Trophoblast cell (in vitro differentiated cells and primary cell): Measurements from ENCODE around the gene KAT5.
"Not testable (repeated sequence)": the region's sequence is repeated elsewhere in the genome, so short reads cannot be mapped to it uniquely, and the experiment has no call there.

Experiments
- DNase-seq, 2 donors: peaks; one replicate each; pipeline ENCODE4 v3.0.0-alpha.2; 2016
- H2AFZ ChIP-seq: 2 replicates; pipeline ENCODE4 v1.6.1; 2013; ENCODE audit warnings: low read length, moderate library complexity, mild to moderate bottlenecking; ENCODE audit not compliant: insufficient read depth, poor library complexity
- H2AK5ac ChIP-seq: 2 replicates; pipeline ENCODE4 v1.6.1; 2013; ENCODE audit warnings: mild to moderate bottlenecking, low read length
- H2BK120ac ChIP-seq: 2 replicates; pipeline ENCODE4 v1.6.1; 2013; ENCODE audit warnings: low read length, mild to moderate bottlenecking, moderate library complexity; ENCODE audit not compliant: insufficient read depth, poor library complexity
- H2BK12ac ChIP-seq: 2 replicates; pipeline ENCODE4 v1.6.1; 2013; ENCODE audit warnings: mild to moderate bottlenecking, low read length, moderate library complexity
- H2BK5ac ChIP-seq: 2 replicates; pipeline ENCODE4 v1.6.1; 2013; ENCODE audit warnings: low read length, low read depth, moderate library complexity, mild to moderate bottlenecking; ENCODE audit not compliant: poor library complexity
- H3K14ac ChIP-seq: 2 replicates; pipeline ENCODE4 v1.6.1; 2013; ENCODE audit warnings: mild to moderate bottlenecking, low read length
- H3K18ac ChIP-seq: 2 replicates; pipeline ENCODE4 v1.6.1; 2013; ENCODE audit warnings: mild to moderate bottlenecking, low read length
- H3K23ac ChIP-seq: 2 replicates; pipeline ENCODE4 v1.6.1; 2013; ENCODE audit warnings: low read length
- H3K27ac ChIP-seq: 2 replicates; pipeline ENCODE4 v1.5.1; 2013; ENCODE audit warnings: low read depth, mild to moderate bottlenecking, inconsistent platforms, low read length, moderate library complexity
- H3K27me3 ChIP-seq: 2 replicates; pipeline ENCODE4 v1.6.1; 2013; ENCODE audit warnings: inconsistent platforms, mild to moderate bottlenecking, low read length, moderate library complexity; ENCODE audit not compliant: insufficient read depth
- H3K36me3 ChIP-seq, 2 experiments: 1 replicate in 1 of 2; 2 replicates in 1 of 2; pipeline ENCODE4 v1.6.1; 2013; ENCODE audit warnings: low read length in 2 of 2, mild to moderate bottlenecking in 2 of 2, moderate library complexity in 1 of 2; ENCODE audit not compliant: insufficient read depth in 2 of 2, control insufficient read depth in 1 of 2
- H3K4ac ChIP-seq: 2 replicates; pipeline ENCODE4 v1.6.1; 2013; ENCODE audit warnings: low read depth, mild to moderate bottlenecking, low read length, moderate library complexity
- H3K4me1 ChIP-seq, 2 experiments: 1 replicate in 1 of 2; 2 replicates in 1 of 2; pipeline ENCODE4 v1.6.1; 2013; ENCODE audit warnings: low read length in 2 of 2, mild to moderate bottlenecking in 2 of 2, moderate library complexity in 1 of 2; ENCODE audit not compliant: insufficient read depth in 2 of 2, control insufficient read depth in 1 of 2
- H3K4me2 ChIP-seq: 2 replicates; pipeline ENCODE4 v1.6.1; 2013; ENCODE audit warnings: inconsistent platforms, mild to moderate bottlenecking, low read length, moderate library complexity
- H3K4me3 ChIP-seq: 2 replicates; pipeline ENCODE4 v1.5.1; 2013; ENCODE audit warnings: mild to moderate bottlenecking, low read depth, low read length, inconsistent platforms
- H3K79me1 ChIP-seq: one replicate; pipeline ENCODE4 v1.6.1; 2013; ENCODE audit warnings: low read length
- H3K79me2 ChIP-seq: 2 replicates; pipeline ENCODE4 v1.6.1; 2013; ENCODE audit warnings: low read length, mild to moderate bottlenecking; ENCODE audit not compliant: control insufficient read depth, insufficient read depth, poor library complexity
- H3K9ac ChIP-seq: 2 replicates; pipeline ENCODE4 v1.6.1; 2013; ENCODE audit warnings: mild to moderate bottlenecking, low read length
- H3K9me3 ChIP-seq: 2 replicates; pipeline ENCODE4 v1.6.1; 2013; ENCODE audit warnings: low read depth, mild to moderate bottlenecking, control low read depth, inconsistent platforms, low read length; ENCODE audit not compliant: insufficient read depth
- H4K12ac ChIP-seq: 2 replicates; pipeline ENCODE4 v1.6.1; 2013; ENCODE audit warnings: low read depth, mild to moderate bottlenecking, low read length, moderate library complexity
- H4K8ac ChIP-seq: 2 replicates; pipeline ENCODE4 v1.6.1; 2013; ENCODE audit warnings: low read depth, mild to moderate bottlenecking, low read length, moderate library complexity
- H4K91ac ChIP-seq: one replicate; pipeline ENCODE4 v1.6.1; 2013; ENCODE audit warnings: low read depth, mild to moderate bottlenecking, low read length, moderate library complexity
- WGBS: extraction: QIAGEN DNeasy Blood & Tissue Kit; methylation state at CpG from one replicate; pipeline ENCODE4 v1.1.7; 2013; ENCODE audit warnings: missing lambda C conversion rate; ENCODE audit not compliant: insufficient read length, insufficient coverage; ENCODE audit errors: extremely low coverage; 5-methylcytosine and 5-hydroxymethylcytosine counted together

KAT5 gene

DNA sequence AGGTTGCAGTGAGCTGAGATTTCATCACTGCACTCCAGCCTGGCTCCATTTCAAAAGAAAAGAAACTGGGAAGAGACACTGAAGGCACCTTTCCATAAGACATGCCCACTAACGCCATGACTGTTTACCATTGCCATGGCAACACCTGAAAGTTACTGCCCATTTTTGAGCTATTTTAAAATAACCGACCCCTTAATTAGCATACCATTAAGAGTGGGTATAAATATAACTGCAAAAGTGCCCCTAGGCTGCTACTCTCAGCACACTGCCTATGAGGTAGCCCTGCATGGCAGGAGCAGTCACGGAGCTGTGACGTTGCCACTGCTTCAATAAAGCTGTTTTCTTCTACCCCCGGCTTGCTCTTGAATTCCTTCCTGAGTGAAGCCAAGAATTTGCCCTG is 18.4 kb downstream of the KAT5 start:
- H3K14ac ChIP-seq: no peak overlapping the region
- no peak overlapping the region for H2BK5ac ChIP-seq
- H3K79me2 ChIP-seq: no peaks in the 10 kb centered on the region
- no CpG with 5 or more reads among the region's 5 CpGs for WGBS
- peaks cover 8% of the 10 kb centered on the region for H3K9me3 ChIP-seq
- no peak overlapping the region for H3K18ac ChIP-seq
- H3K4me2 ChIP-seq: no peak overlapping the region
- peak in 1 of 2 donors; percentile 19 for DNase-seq
- no peak overlapping the region for H3K4ac ChIP-seq
- H2AK5ac ChIP-seq: no peak overlapping the region
- H3K4me1 ChIP-seq: no peaks in the 10 kb centered on the region
- no peak overlapping the region for H4K12ac ChIP-seq
- no peak overlapping the region for H3K23ac ChIP-seq
- no peak overlapping the region for H4K91ac ChIP-seq
- no peaks in the 10 kb centered on the region for H3K79me1 ChIP-seq
- H2BK12ac ChIP-seq: no peak overlapping the region
- H3K27ac ChIP-seq: no peak overlapping the region
- no peak overlapping the region for H2BK120ac ChIP-seq
- no peak overlapping the region for H3K4me3 ChIP-seq
- no peak overlapping the region for H2AFZ ChIP-seq
- H3K9ac ChIP-seq: no peak overlapping the region
- peaks cover 2% of the 10 kb centered on the region for H3K27me3 ChIP-seq
- no peaks in the 10 kb centered on the region for H3K36me3 ChIP-seq
- H4K8ac ChIP-seq: no peak overlapping the region

DNA sequence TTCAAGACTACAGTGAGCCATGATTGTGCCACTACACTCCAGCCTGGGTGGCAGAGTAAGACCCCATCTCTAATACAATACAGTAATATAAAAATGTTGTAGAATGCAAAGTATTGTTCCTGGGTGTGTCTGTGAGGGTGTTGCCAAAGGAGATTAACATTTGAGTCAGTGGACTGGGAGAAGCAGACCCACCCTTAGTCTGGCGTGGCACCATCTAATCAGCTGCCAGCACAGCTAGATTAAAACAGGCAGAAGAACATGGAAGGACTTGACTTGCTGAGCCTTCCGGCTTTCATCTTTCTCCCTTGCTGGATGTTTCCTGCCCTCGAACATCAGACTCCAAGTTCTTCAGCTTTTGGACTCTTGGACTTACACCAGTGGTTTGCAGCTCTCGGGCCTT is 23.1 kb downstream of the KAT5 start:
- H3K14ac ChIP-seq, H2BK5ac ChIP-seq, H3K79me1 ChIP-seq, H3K4me3 ChIP-seq, H3K9ac ChIP-seq, H2BK12ac ChIP-seq, H3K9me3 ChIP-seq, H3K27me3 ChIP-seq, H3K4me1 ChIP-seq, H2AFZ ChIP-seq, H4K8ac ChIP-seq, H3K18ac ChIP-seq, H3K27ac ChIP-seq, DNase-seq, H4K12ac ChIP-seq, H3K4me2 ChIP-seq, H2BK120ac ChIP-seq, H2AK5ac ChIP-seq, H3K23ac ChIP-seq, H4K91ac ChIP-seq, H3K4ac ChIP-seq, H3K36me3 ChIP-seq, H3K79me2 ChIP-seq: not testable (repeated sequence)
- no CpG with 5 or more reads among the region's 4 CpGs for WGBS

DNA sequence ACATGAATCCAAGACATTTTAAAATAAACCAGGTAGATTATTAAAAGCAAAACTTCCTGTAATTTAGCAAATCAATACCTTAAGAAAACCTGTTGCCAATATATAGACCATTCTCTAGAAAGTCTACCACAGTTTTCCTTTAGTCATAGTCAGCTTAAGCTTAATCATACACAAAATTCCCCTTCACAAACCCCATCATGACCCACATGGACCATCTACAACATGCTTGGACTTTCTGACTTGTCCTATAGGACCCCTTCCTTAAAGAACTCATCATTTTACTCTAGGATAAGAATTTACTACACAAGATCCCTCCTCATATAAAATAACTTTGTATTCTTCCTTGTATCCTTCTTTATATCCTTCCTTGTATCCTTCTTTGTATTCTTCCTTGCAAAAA is 24.8 kb downstream of the KAT5 start:
- H4K91ac ChIP-seq: no peak overlapping the region
- no peak overlapping the region for H2BK12ac ChIP-seq
- H4K12ac ChIP-seq: no peak overlapping the region
- peaks cover 5% of the 10 kb centered on the region for H3K9me3 ChIP-seq
- H3K4ac ChIP-seq: no peak overlapping the region
- no peak overlapping the region for H2BK120ac ChIP-seq
- H3K36me3 ChIP-seq: no peaks in the 10 kb centered on the region
- H3K27ac ChIP-seq: no peak overlapping the region
- no peak overlapping the region for H2BK5ac ChIP-seq
- H3K9ac ChIP-seq: no peak overlapping the region
- H3K79me2 ChIP-seq: no peaks in the 10 kb centered on the region
- H3K79me1 ChIP-seq: no peaks in the 10 kb centered on the region
- H4K8ac ChIP-seq: no peak overlapping the region
- no peak overlapping the region for H2AFZ ChIP-seq
- H3K4me2 ChIP-seq: no peak overlapping the region
- no peak overlapping the region for H2AK5ac ChIP-seq
- DNase-seq: no peak
- no peak overlapping the region for H3K14ac ChIP-seq
- peaks cover under 1% of the 10 kb centered on the region for H3K27me3 ChIP-seq
- no peak overlapping the region for H3K23ac ChIP-seq
- no peak overlapping the region for H3K4me3 ChIP-seq
- no peaks in the 10 kb centered on the region for H3K4me1 ChIP-seq
- H3K18ac ChIP-seq: no peak overlapping the region

GRCh38 chr11:65739022-65739421 is 27.0 kb downstream of the KAT5 start:
- no CpG with 5 or more reads among the region's 2 CpGs for WGBS
- no peak overlapping the region for H2BK120ac ChIP-seq
- H3K18ac ChIP-seq: no peak overlapping the region
- no peak overlapping the region for H3K4me2 ChIP-seq
- H2AFZ ChIP-seq: no peak overlapping the region
- no peak overlapping the region for H4K8ac ChIP-seq
- H4K91ac ChIP-seq: no peak overlapping the region
- H3K4me1 ChIP-seq: no peaks in the 10 kb centered on the region
- no peak overlapping the region for H2BK5ac ChIP-seq
- H2AK5ac ChIP-seq: no peak overlapping the region
- H3K79me2 ChIP-seq: no peaks in the 10 kb centered on the region
- no peak overlapping the region for H3K9ac ChIP-seq
- H3K27me3 ChIP-seq: no peaks in the 10 kb centered on the region
- no peak overlapping the region for H2BK12ac ChIP-seq
- no peak for DNase-seq
- H3K4me3 ChIP-seq: no peak overlapping the region
- no peaks in the 10 kb centered on the region for H3K79me1 ChIP-seq
- H3K4ac ChIP-seq: no peak overlapping the region
- H3K23ac ChIP-seq: no peak overlapping the region
- H4K12ac ChIP-seq: no peak overlapping the region
- H3K27ac ChIP-seq: no peak overlapping the region
- peaks cover 5% of the 10 kb centered on the region for H3K9me3 ChIP-seq
- H3K36me3 ChIP-seq: no peaks in the 10 kb centered on the region
- no peak overlapping the region for H3K14ac ChIP-seq
